Measurements from ENCODE around the gene RFTN1.

The RFTN1 gene

GRCh38 chr3:16413321-16413720 is 100.2 kb downstream of the RFTN1 start:
- in situ Hi-C loops (cut with MboI; ENCODE audit: low pct_unique_long_range_greater_than_20kb, low sequenced_read_pairs, unreplicated experiment) = no loop called here
- DNase-seq (ENCODE audit: low spot score) = no peak
- TF ChIP-seq CTCF (IDR thresholded peaks at IDR 0.05; ENCODE audit: extremely low read depth, insufficient read depth, missing control alignments) = no peak

- no peak for DNase-seq (ENCODE audit: low spot score)
- no peak for TF ChIP-seq CTCF (IDR thresholded peaks at IDR 0.05; ENCODE audit: extremely low read depth, insufficient read depth, missing control alignments)
- in situ Hi-C loops (cut with MboI; ENCODE audit: low pct_unique_long_range_greater_than_20kb, low sequenced_read_pairs, unreplicated experiment) = no loop called here
Observed at GRCh38 chr3:16412192-16412800, 101.2 kb downstream of the RFTN1 start.

DNA sequence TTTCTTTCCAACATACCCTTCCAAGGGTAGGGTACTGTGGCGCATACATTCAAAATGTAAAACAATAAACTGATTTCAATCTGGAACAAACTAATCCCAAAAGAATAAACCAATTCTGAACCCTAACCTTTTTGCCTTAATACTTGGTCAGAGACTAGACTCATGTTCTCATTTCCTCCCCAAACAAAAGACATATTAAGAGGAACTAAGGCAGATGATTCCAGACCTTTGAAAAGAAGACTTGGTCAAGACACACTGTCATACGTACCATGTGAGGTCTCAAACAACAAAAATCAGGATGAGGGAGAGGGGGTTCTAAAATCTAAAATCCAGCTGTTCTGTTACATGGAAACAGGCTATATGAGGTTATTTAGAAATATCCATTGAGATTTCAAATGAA is 102.1 kb downstream of the RFTN1 start:
- DNase-seq (ENCODE audit: low spot score) = no peak
- in situ Hi-C loops (cut with MboI; ENCODE audit: low pct_unique_long_range_greater_than_20kb, low sequenced_read_pairs, unreplicated experiment) = no loop called here
- TF ChIP-seq CTCF (IDR thresholded peaks at IDR 0.05; ENCODE audit: extremely low read depth, insufficient read depth, missing control alignments) = no peak

GRCh38 chr3:16410659-16411058 is 102.8 kb downstream of the RFTN1 start:
- no peak for TF ChIP-seq CTCF (IDR thresholded peaks at IDR 0.05; ENCODE audit: extremely low read depth, insufficient read depth, missing control alignments)
- in situ Hi-C loops (cut with MboI; ENCODE audit: low pct_unique_long_range_greater_than_20kb, low sequenced_read_pairs, unreplicated experiment) = no loop called here
- DNase-seq (ENCODE audit: low spot score) = no peak

- in situ Hi-C loops (cut with MboI; ENCODE audit: low pct_unique_long_range_greater_than_20kb, low sequenced_read_pairs, unreplicated experiment) = no loop called here
- TF ChIP-seq CTCF (IDR thresholded peaks at IDR 0.05; ENCODE audit: extremely low read depth, insufficient read depth, missing control alignments) = no peak
- no peak for DNase-seq (ENCODE audit: low spot score)
Observed at GRCh38 chr3:16409032-16409431, 104.5 kb downstream of the RFTN1 start.

GRCh38 chr3:16407366-16407765 is 106.1 kb downstream of the RFTN1 start:
- DNase-seq (ENCODE audit: low spot score) = no peak
- no peak for TF ChIP-seq CTCF (IDR thresholded peaks at IDR 0.05; ENCODE audit: extremely low read depth, insufficient read depth, missing control alignments)
- in situ Hi-C loops (cut with MboI; ENCODE audit: low pct_unique_long_range_greater_than_20kb, low sequenced_read_pairs, unreplicated experiment) = no loop called here

DNA sequence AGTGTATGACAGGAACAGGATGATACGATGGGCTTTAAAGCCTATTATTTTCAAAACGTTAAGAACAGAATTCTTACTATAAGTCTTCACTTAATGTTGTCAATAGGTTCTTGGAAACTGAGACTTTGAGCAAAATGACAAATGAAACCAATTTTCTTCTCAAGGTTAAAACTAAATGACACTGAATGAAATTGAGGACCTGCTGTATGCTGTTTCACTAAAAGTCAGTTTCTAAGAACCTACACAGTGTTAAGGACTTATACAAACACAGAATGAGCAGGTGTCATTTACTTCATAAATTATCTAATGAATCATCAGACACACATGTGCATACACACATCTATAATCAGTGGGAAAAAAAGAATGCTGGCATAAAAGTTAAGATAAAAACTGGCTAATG is 106.9 kb downstream of the RFTN1 start:
- no peak for TF ChIP-seq CTCF (IDR thresholded peaks at IDR 0.05; ENCODE audit: extremely low read depth, insufficient read depth, missing control alignments)
- in situ Hi-C loops (cut with MboI; ENCODE audit: low pct_unique_long_range_greater_than_20kb, low sequenced_read_pairs, unreplicated experiment) = no loop called here
- DNase-seq (ENCODE audit: low spot score) = no peak

All from GM13977 (cell line).